Gastrocnemius medialis (tissue), 4 donors: ENCODE data around the gene MMEL1. TPM values are rescaled to one million over a fixed set of nuclear protein-coding genes. Genes with fewer than 3 reads are reported as not detected.

Experiments used
- ATAC-seq, 2 donors: fragments of 150-250 bp; one replicate each; pipeline ENCODE4 v1.9.1; 2016
- DNase-seq, 2 donors: peaks; one replicate each; pipeline ENCODE4 v3.0.0-alpha.2; 2019
- H3K27ac ChIP-seq, 4 donors: fragments of 200-600 bp; sonication (generic); 1 replicate in 1 of 4; 2 replicates in 3 of 4; pipeline ENCODE4 v1.5.1; 2016 to 2018; ENCODE audit warnings: mild to moderate bottlenecking in 2 of 4, moderate library complexity in 1 of 4
- H3K27me3 ChIP-seq, 3 donors: fragments of 200-600 bp; sonication (generic) in 2 of 3; 1 replicate in 1 of 3; 2 replicates in 2 of 3; pipeline versions ENCODE4 v1.5.1 to v1.6.0; 2016 to 2019; ENCODE audit warnings: mild to moderate bottlenecking in 1 of 3, moderate library complexity in 1 of 3
- H3K36me3 ChIP-seq, 2 donors: fragments of 200-600 bp; sonication (generic) in 1 of 2; one replicate each; pipeline ENCODE4 v1.5.1; 2017 to 2018
- H3K4me1 ChIP-seq, 2 donors: fragments of 200-600 bp; sonication (generic) in 1 of 2; one replicate each; pipeline ENCODE4 v1.5.1; 2016 to 2017; ENCODE audit warnings: mild to moderate bottlenecking in 2 of 2
- H3K4me3 ChIP-seq, 4 donors: fragments of 200-600 bp; sonication (generic) in 3 of 4; 1 replicate in 1 of 4; 2 replicates in 3 of 4; pipeline ENCODE4 v1.5.1; 2016 to 2019; ENCODE audit warnings: mild to moderate bottlenecking in 2 of 4
- H3K9me3 ChIP-seq, 3 donors: fragments of 200-600 bp; sonication (generic) in 2 of 3; 1 replicate in 1 of 3; 2 replicates in 2 of 3; pipeline ENCODE4 v1.5.1; 2016 to 2019
- CTCF ChIP-seq, 5 experiments: fragments of 450-650 bp in 3 of 5; fragments of 200-600 bp in 2 of 5; sonication (generic) in 2 of 5; IDR thresholded peaks in 4 of 5; conservative IDR thresholded peaks in 1 of 5; 1 replicate in 4 of 5; 2 replicates in 1 of 5; pipeline ENCODE4 v1.5.1; 2016 to 2019; ENCODE audit warnings: antibody characterized with exemption in 5 of 5, mild to moderate bottlenecking in 3 of 5, moderate library complexity in 3 of 5
- POLR2A ChIP-seq, 2 donors: fragments of 450-650 bp; IDR thresholded peaks; one replicate each; pipeline ENCODE4 v1.6.1; 2017; ENCODE audit warnings: antibody characterized with exemption in 2 of 2, mild to moderate bottlenecking in 2 of 2, moderate library complexity in 2 of 2
- in situ Hi-C, 4 donors: fragments of 200-750 bp; cut with MboI; loops; one replicate each; pipeline versions ENCODE4 v1.15.0 to v1.8.0; 2017; ENCODE audit warnings: low sequenced_read_pairs in 4 of 4
- intact Hi-C: fragments of 100-400 bp; cut with DNase I; formaldehyde crosslinking; loops from one replicate; pipeline ENCODE4 v1.15.1; 2023; ENCODE audit warnings: low total_unique reads
- total RNA-seq, 4 donors: library from RNA; depleted of rRNA; stranded (reverse); fragments of >200 nt; gene quantifications; one replicate each; pipeline versions ENCODE4 v1.1.0 to v1.2.3, GENCODE V29; 2016

MMEL1 gene
- total RNA-seq, 4 donors from 2014 or later: not detected

GRCh38 chr1:2602866-2603520 is 29.8 kb downstream of the MMEL1 start:
- intact Hi-C loops: no loop called here
- no peaks in the 10 kb centered on the region for H3K36me3 ChIP-seq
- DNase-seq: no peak

GRCh38 chr1:2602311-2602835 is 30.4 kb downstream of the MMEL1 start:
- H3K4me3 ChIP-seq: no peak overlapping the region
- intact Hi-C loops: no loop called here
- no peak overlapping the region for H3K27ac ChIP-seq
- H3K9me3 ChIP-seq: no peaks in the 10 kb centered on the region
- ATAC-seq (no peak), DNase-seq (no peak)
- no peaks in the 10 kb centered on the region for H3K36me3 ChIP-seq
- peaks cover 11 to 13% (median 12%) of the 10 kb centered on the region in 3 donors for H3K27me3 ChIP-seq
- in situ Hi-C loops: no loop called here
- no peaks in the 10 kb centered on the region for H3K4me1 ChIP-seq
- TF ChIP-seq CTCF (IDR thresholded peaks at IDR 0.05 in 4 of 5, conservative IDR thresholded peaks at IDR 0.05 in 1 of 5): no peak
- no peak for TF ChIP-seq POLR2A (IDR thresholded peaks at IDR 0.05)

More at GRCh38 chr1:2602866-2603520, 29.8 kb downstream of the MMEL1 start:
- Histone ChIP-seq H3K4me1 (no peaks in the 10 kb centered on the region), H3K9me3 (no peaks in the 10 kb centered on the region), H3K27me3 (peaks cover 11 to 13% (median 12%) of the 10 kb centered on the region in 3 donors), H3K4me3 (no peak overlapping the region), H3K27ac (no peak overlapping the region)
- in situ Hi-C loops: no loop called here
- TF ChIP-seq CTCF (IDR thresholded peaks at IDR 0.05 in 4 of 5, conservative IDR thresholded peaks at IDR 0.05 in 1 of 5) (no peak), POLR2A (IDR thresholded peaks at IDR 0.05) (no peak)
- ATAC-seq: no peak

GRCh38 chr1:2601721-2602303 is 31.0 kb downstream of the MMEL1 start:
- Histone ChIP-seq H3K9me3 (no peaks in the 10 kb centered on the region), H3K27ac (no peak overlapping the region), H3K27me3 (peaks cover 9 to 13% (median 12%) of the 10 kb centered on the region in 3 donors), H3K4me1 (no peaks in the 10 kb centered on the region), H3K4me3 (no peak overlapping the region), H3K36me3 (no peaks in the 10 kb centered on the region)
- DNase-seq (no peak), ATAC-seq (no peak)
- in situ Hi-C loops (no loop called here), intact Hi-C loops (no loop called here)
- TF ChIP-seq POLR2A (IDR thresholded peaks at IDR 0.05) (no peak), CTCF (IDR thresholded peaks at IDR 0.05 in 4 of 5, conservative IDR thresholded peaks at IDR 0.05 in 1 of 5) (no peak)

GRCh38 chr1:2598329-2598931 is 34.4 kb downstream of the MMEL1 start:
- H3K4me1 ChIP-seq: no peaks in the 10 kb centered on the region
- no peaks in the 10 kb centered on the region for H3K36me3 ChIP-seq
- ATAC-seq: no peak
- no peak overlapping the region for H3K27ac ChIP-seq
- H3K4me3 ChIP-seq: no peak overlapping the region
- H3K27me3 ChIP-seq: peaks cover 6 to 23% (median 12%) of the 10 kb centered on the region in 3 donors
- in situ Hi-C loops (loop anchor here in 2 of 4 donors (25.0 kb wide), 1 partner anchor 411 kb away; the partner anchor contains the start of gene FAAP20 (in 2 of the 2)), intact Hi-C loops (no loop called here)
- no peak for DNase-seq
- TF ChIP-seq POLR2A (IDR thresholded peaks at IDR 0.05) (no peak), CTCF (IDR thresholded peaks at IDR 0.05 in 4 of 5, conservative IDR thresholded peaks at IDR 0.05 in 1 of 5) (no peak)
- H3K9me3 ChIP-seq: no peaks in the 10 kb centered on the region
